Mucosa of gallbladder (tissue), 1 donor: ENCODE measurements around the gene TTC39A. TPM values are rescaled to one million over a fixed set of nuclear protein-coding genes. Genes with fewer than 3 reads are reported as not detected.

Source experiments
- DNase-seq: peaks from one replicate; pipeline ENCODE4 v3.0.0-alpha.2; 2020; ENCODE audit warnings: low spot score
- total RNA-seq: library from RNA; stranded (reverse); gene quantifications from one replicate; pipeline ENCODE4 v1.2.1, GENCODE V29; 2021
- donor health status: DM: no; HTN: no; CAD: no.

TTC39A gene
- total RNA-seq, 1 donor from 2014 or later, result 62.3 TPM

DNA sequence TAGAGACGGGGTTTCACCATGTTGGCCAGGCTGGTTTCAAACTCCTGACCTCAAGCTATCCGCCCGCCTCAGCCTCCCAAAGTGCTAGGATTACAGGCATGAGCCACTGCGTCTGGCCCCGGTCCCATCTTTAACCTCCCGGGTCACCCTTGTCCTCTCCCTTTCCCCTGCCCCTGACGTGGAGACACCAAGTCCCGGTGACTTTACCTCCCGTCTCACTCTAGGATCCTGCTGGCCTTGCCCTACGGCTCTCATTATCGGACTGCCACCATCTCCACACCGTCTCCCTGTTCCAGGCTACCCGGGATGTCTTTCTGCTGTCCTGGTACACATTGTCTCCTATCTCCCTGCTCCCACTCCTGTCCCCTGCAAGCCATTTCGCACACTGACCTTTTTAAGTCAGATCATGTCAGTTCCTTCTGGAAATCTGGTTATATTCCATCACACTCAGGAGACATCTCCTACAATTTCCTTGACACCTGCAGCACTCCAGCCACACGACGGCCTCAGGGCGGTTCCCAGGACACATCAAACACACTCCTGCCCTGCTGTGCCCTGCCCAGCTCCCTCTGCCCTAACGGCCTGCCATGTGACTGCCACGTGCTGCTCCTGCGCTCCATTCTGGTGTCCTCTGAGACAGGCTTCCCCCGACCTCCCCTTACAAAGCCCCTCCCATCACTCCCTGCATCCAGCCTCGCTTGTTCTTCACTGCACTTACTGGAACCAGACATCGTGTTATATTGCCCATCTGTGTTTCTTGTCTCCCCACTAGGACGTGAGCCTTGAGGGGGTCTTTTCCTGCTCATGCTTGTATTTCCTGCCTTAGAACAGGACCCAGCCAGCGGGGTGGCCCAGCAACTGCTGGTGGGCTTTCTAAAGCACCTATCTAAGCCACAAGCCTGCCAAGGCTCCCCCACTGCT, 32.7 kb downstream of the TTC39A start:
- no peak for DNase-seq

DNA sequence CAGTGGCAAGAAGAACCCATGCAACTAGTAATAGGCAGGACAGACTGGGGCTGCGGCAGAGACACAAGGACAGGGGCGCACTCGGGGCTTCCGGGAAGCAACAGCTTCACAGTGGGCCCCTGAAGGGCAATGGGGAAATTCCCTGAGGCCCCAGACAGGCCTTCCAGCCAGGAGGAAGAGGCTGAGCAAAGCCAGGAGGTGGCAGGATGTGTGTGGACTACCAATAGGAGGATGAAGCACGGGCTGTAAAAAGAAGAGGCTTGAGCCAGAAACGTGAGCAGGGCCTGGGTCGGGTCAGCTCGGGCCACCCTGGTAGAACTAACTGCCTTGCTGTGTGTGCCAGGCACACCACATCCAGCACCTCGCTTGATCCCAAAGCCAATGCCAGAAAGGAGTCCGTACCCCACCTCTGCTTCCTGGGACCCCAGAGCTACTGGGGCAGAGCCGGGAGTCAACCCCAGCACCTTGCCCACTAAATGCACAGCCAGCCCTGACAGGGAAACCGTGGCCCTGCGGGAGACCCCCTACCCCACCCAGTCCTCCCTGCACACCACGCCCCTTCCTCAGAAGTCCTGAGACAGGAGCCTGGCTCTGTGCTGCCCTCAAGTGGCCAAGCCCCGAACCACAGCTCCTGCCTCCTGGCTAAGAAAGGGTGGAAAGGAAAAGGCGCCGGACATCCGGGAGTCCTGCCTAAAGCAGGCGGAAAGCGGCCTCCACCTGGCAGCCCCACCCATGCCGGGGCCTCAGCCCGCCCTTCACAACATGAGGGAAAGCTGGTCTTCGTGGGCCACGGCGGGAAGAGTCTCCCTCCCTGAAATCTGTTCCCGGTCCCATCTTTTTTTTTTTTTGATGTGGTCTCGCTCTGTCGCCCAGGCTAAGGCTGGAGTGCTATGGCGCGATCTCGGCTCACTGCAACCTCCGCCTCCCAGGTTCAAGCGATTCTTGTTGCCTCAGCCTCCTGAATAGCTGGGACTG, 33.7 kb downstream of the TTC39A start:
- peak; percentile 78 for DNase-seq

DNA sequence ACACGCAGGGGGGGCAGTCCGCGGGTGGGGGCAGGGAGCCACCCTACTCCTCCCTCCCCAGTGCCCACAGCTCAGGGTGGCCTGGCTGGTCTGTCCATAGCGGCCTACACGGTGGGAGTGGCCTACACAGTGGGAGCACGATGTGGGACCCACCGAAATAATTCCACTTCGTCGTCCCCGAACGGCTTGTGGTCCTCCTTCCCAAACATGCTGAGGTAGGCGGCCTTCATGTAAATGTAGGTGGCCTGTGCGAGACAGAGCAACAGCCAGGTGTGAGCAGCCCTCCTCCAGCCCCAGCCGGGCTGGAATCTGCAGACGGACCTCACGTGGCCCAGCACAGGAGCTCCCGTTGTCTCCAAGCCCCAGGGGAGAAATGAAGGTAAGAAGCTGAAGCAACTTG, 34.4 kb downstream of the TTC39A start:
- no peak for DNase-seq

DNA sequence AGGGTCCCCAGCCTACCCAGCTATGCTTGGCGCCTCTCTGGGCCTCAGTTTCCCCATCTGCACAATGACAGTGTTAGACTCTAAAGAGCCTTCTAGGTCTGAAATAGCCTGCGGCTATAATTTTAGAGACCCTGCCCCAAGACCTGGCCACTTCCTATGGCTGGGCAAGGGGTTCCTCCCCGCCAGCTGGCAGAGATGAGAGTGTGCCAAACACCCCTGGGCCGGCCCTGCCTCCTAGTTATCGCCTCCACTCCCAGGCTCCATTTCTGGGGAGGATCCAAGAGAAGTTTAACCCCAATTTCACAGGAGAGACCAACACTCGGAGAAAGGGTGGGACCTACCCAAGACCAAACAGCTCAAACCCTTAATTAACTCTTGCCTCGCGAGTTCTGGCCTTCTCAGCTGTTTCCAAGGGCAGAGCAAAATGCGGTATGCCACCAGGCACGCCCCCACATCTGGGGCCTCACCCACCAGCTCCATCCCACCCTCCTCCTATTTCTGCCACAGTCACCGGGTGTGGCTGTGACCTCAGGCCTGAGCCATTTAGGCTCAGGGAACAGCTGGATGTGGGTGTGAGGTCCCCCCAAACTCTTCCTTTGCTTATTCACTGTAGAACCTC, 35.7 kb downstream of the TTC39A start:
- no peak for DNase-seq

DNA sequence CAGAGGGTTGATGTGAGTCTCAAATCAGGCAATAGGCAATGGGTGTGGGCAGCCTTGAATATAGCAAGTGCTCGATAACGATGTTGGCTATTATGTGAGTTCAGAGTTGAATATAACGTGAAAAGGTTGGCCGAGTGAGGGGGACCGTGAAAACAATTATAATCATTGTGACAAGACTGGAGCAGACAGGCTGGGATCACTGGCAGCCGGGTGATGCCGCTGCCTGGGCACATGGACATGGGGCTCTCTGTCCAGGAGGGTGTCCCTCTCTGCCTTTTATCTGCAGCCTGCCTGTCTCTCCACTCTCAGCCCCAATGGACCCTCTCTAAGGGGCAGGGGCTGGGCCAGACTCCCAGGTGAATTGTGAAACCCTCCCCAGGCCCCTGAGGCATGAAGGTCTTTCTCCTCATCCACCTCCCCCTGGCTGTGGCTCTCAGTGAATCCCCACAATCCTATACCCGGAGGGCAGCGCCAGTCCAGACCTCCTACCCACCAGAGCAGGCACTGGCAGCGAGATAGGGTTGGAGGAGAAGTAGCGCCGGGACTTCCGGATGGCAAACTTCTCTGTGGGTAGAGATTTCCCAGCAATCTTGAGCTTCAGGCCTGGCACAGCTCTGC, 36.4 kb downstream of the TTC39A start:
- DNase-seq, result no peak

DNA sequence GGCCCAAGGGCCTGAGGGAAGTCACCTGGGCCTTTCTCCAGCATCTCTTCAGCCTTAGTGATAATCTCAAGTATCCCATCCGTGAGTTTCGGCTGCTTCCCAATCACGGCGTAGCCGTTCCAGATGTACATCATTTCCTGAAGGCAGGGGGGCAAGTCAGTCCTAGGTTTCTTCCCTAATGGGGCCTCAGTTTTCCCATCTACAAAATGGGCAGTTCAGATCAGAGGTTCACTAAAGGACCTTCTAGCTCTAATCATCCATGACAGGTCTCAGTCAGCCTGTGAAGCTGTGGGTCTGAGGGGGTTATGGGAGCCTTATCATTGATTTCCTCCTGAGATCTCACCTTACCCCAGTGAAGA, 39.9 kb downstream of the TTC39A start:
- no peak for DNase-seq

DNA sequence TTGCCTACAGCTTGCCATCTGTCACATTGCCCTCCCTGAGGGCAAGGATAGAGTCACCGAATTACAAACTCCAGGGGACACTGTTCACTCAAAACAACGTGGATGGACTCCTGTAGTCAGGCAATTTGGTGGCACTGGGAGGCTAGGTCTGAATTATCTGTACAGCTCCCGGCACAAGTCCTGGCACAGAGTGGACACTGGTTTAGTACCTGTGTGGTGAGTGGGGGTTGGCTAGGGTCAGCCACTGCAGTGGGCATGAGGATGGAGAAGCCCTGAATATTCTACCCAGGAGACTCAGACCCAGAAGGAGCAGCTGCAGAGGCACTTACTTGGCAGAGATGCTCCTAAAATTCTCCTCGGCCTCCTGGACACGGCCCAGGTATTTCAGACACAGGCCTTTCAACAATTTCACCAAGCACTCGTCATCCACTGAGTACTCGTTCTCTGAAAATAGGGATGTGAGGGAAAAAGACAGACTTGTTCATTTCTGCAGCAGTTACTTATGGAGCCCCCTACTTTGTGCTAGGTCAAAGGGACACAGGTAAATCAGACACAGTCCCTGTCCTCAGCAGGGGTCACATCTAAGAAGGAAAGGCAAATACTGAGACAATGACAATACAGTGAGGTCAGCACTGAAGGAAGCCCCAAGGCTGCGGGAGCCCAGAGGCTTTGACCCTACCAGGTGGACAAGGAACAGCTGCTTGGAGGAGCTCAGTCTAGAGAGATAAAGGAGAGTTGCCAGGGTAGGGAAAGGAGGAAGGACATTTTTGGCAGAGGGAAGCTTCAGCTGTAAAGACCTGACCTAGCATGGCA, 40.5 kb downstream of the TTC39A start:
- no peak for DNase-seq

DNA sequence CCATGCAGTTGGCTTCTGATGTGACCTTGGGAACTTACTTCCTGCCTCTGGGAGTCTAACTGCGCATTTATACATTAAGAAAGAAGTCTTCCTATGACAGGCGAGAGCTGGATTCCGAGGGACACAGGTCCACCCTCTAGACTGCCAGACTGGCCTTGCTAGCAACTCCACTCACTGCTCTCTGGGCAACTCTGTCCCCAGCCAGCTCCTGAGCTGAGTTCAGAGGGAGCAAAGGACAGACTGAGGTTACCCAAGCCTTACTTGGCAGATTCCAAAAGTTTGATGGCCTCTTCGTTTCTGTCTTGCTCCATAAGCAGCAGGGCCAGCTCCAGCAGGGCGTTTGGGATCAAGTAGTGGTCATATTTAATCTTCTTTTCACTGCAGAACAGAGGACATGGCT, 41.8 kb downstream of the TTC39A start:
- no peak for DNase-seq

DNA sequence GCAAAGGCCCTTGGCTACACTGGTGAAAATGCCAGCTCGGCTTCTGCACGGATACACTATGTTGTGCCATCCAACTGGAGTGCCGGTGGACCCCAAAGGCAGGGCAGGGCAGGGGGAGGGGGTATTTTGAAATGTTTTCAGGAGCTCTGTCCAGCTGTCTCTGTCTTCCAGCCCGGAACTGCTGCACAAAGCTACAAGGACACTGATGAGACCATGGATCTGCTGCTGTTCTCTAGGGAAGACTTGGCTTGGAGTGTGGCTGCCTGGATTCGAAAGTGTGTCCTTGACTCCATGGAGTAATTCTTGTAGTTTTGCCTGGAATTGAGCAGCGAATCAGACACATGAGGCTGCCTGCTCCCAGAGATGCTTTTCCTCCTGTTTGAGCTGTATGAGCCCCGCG, 42.4 kb downstream of the TTC39A start:
- no peak for DNase-seq

DNA sequence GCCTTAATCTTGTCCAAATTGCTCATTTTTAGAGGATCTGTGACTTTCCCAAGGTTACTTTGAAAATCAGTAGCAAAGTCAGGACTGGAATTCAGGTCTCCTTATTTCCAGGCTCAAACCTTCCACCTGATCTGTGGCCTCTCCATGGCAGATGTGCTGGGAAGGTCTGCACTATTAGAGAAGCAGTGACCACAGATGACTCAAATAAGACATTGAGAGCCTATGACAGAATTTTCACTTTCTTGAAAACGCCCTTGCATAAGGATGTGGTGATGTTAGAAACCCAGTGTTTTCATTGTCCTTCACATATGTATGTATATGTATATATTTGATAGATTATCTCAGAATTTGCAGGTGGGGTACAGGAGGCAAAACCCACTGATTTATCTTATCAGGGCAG, 45.3 kb downstream of the TTC39A start:
- no peak for DNase-seq

DNA sequence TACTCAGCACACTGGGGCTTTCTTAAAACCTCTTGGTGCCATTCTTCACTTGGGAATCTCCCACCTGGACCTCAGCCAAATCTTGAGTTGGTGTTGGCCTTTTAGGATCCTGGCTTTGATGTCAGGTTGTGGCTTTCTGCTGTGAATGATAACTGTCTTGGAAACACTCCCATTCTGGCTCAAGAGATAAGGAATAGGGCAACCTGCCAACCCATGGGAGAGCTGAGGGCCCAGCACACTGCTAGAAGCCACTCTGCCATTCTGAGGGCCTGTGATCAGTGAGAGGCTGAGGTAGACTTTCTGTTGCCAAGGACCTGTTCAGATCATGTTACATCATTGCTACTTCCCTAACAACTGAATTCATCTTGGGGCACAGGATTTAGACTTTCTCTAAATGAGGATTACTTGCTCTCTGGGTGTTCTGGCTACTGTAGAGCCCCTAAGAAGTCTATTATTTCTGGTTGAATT, 45.8 kb downstream of the TTC39A start:
- DNase-seq, result peak; percentile 75

DNA sequence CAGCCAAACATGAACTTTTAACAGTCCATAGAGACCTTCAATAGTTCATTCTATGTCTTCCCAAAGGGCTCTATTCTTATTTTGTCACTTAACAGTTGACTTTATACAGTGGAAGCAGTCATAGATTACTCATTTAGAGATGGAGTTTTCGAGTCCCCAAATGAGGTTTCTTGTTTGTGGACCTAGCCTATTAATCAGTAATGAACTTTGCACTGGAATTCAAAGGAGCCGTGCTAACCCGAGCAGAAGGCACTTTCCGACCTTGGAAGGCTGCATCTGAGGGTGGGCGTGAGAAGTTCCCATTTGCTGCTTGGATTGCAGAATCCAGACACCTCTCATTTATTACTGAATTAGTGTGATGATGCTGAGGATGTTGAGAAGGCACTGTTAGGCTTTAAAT, 46.4 kb downstream of the TTC39A start:
- no peak for DNase-seq

DNA sequence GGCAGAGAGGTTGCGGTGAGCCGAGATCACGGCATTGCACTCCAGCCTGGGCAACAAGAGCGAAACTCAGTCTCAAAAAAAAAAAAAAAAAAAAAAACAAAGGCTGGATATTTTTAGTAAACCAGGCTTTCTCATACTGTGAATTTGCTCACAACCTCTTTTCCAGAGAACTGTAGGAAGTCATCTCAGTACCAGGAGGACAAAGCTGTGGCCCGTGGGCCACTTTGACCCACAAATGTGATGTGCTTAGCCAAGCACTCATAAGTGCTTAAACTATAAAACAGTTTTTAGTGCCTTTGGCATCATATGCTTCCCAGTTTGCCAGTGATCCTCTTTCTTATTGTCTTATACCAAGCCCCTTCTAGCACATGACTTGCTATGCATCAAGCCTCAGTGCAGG, 47.8 kb downstream of the TTC39A start:
- DNase-seq, result no peak

DNA sequence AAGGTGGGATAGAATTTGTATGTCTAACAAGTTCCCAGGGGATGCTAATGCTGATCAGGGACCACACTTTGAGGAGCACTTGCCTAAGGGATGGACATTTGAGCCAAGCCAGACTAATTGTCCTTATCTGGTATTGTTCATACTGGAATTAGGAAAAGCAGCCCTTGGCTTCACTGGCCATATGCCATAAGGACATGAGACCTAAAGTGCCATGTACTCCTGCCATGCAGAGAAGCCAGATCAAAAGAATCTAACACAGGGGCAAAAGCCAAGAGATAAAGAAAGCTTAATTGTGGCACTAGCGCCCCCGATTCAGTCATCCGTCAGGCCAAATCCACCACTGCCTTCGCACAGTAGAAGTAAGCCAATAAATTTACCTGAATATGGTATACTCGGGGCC, 48.6 kb downstream of the TTC39A start:
- DNase-seq, result no peak

DNA sequence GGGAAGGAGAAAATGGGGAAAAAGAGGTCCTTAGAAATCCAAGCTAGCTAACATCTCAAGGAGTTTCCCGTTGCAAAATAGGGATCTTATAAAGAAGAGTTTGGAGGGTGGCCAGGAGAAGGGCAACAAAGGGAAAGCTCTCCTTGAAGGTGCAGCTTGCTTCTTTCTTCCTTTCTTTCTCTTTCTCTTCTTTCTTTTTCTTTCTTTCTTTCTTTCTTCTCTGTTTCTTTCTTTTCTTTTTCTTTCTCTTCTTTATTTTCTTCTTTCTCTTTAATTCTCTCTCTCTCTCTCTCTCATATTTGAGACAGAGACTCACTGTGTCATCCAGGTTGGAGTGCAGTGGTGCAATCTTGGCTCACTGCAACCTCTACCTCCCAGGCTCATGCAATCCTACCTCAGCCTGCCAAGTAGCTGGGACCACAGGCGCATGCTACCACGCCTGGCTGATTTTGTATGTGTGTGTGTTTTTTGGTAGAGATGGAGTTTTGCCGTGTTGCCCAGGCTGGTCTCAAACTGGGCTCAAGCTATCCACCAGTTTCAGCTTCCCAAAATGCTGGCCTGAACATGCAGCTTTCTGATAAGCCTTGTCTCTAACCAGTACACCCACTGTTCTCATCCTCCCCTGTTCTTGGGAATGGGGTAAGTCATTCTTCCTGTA, 49.9 kb downstream of the TTC39A start:
- no peak for DNase-seq

DNA sequence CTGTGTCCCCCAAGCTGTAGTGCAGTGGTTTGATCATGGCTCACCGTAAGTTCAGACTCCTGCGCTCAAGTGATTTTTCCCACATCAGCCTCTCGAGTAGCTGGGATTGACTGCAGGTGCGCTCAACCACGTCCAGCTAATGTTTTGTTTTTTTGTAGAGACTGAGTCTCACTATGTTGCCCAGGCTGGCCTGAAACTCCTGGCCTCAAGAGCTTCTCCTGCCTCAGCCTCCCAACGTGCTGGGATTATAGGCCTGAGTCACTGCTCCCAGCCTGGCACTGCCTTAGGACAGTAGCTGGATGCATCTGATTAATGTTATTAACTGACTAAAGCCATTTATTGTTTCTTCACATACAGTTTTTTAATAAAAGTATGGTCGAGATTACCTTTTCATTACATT, 54.1 kb downstream of the TTC39A start:
- no peak for DNase-seq

DNA sequence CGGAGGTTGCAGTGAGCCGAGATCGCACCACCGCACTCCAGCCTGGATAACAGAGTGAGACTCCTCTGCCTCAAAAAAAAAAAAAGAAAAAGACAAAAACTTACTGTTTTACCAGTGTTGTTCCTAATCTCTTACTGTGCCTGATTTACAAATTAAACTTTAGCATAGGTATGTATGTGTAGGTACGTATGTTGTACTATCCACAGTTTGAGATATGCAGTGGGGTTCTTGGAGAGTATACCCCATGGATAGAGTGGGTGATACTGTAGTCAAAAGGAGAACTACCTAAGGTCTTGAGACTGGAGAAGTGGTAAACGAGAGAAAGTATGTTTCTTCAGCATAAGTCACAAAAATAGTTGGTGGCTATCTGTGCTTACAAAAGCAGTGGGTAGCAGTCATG, 55.7 kb downstream of the TTC39A start:
- DNase-seq, result no peak

DNA sequence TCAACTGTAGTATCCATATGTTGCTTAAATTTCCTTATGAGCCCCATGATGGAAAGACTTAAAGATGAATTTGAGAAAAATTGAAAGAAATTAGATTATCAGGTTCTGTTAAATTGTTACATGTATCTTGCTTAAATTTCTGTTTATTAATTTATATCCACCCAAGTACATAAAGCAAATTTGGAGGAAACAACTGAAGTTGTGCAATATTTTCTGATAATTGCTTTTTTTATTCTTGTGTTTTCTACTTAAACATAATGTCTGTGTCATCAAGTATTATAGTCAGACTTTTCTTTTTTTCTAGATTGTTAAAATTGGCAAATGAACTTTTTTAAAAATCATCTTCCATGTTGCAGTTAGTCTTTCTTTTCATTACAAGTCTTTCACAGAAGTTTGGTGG, 57.4 kb downstream of the TTC39A start:
- DNase-seq, result no peak

DNA sequence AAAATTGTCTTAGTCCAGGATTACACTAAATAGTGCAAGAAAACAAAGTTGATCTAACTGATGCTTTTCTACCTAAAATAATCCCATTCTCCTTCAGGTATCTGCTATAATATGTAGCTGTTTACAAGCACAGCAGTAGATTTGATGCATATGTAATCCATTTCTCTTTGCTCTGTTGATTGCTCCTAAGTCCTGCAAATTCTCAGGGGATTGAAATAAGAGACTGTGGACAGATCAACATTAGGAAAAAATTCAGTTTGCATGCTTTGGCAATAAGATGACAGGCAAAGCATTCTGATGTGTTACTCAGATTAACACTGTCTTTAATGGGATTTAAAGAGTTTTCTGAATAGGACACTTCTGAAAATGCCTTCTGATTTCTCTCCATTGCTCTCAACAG, 59.6 kb downstream of the TTC39A start:
- DNase-seq, result no peak

DNA sequence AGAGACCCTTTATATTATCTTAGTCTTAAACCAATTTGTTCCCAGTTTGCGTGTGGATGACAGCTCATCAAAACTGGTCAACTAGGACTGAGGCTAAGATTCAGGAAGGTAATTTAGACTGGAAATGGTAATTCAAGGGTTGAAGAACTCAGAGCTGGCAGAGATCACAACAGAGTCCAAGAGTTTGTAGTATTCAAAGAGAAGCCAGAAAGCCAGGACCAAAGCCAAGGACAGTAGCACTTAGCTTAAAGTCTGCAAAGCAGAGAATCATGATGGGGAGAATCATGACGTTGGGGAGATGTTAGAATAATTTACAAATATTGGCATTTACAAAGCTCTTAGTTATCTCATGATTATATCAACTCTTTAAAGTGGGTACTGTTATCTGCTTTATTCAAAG, 61.7 kb downstream of the TTC39A start:
- DNase-seq, result no peak
